C4-2B (cell line): ENCODE results near the gene MRGPRX4.

Source experiments
- CTCF ChIP-seq: fragments of 450-650 bp; conservative IDR thresholded peaks from 2 replicates; pipeline ENCODE4 v1.5.1; 2017; ENCODE audit warnings: mild to moderate bottlenecking
- ZFX ChIP-seq: fragments of 450-650 bp; IDR thresholded peaks from 2 replicates; pipeline ENCODE4 v1.6.1; 2017

GRCh38 chr11:18168372-18168771 is 4.3 kb upstream of the MRGPRX4 start:
- TF ChIP-seq ZFX (no peak), CTCF (no peak)
